ENCODE results near the gene GALNT3. TPM values are rescaled to one million over a fixed set of nuclear protein-coding genes. Genes with fewer than 3 reads are reported as not detected.

Gene GALNT3
- total RNA-seq, 4 donors from 2014 or later = 17.2 to 230 (median 52.7) TPM

DNA sequence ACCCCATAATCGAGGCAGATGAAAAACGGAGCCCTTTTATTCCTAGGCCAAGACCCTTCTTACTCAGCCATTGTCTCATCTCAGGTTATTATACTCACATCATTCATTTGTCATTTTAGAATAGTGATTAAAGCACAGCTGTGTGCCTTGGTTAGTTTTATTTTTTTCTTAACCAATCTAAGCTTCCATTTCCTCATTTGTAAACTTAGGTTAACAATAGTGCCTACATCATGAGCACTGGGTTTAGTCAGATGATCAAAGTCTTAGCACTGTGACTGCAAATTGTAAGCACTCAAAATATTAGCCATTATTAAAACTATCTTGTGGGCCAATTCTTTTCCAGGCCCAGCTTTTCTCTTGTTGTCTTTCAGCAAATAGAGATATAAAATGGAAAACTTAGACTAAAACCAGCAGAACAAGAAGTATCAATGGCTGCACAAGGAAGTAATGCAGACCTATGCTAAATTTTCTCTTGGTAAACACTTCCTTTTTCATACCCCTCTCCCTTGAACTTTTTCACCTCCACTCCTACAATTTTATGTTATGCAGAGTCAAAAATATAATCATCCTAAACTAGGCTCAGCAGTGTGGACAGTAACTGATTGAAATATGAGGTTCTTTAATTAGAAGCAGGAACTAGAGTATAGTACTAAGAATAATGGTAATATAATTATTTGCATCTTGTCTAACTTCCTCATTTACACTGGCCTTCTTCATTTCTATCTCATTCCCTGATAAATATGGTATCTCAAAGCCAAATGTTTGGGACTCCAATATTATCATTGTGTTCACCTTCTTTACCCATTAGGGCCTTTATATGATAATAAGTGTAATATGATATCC is 21.5 kb upstream of the GALNT3 start:
- no peak overlapping the region for H3K27ac ChIP-seq
- in situ Hi-C loops (cut with MboI; ENCODE audit: low pct_ligation_motif_present in 1 of 4, low pct_unique_long_range_greater_than_20kb in 1 of 4, low sequenced_read_pairs in 3 of 4) (no loop called here), intact Hi-C loops (cut with DNase I; ENCODE audit: low total_unique reads) (no loop called here)
- no peaks in the 10 kb centered on the region for H3K36me3 ChIP-seq
- 75 to 85% methylated on average over 2 of the region's 2 CpGs for WGBS, 2 donors (ENCODE audit: low coverage in 1 of 2)
- DNase-seq = no peak
- H3K4me3 ChIP-seq = no peak overlapping the region
- no peaks in the 10 kb centered on the region for H3K4me1 ChIP-seq
- H3K9me3 ChIP-seq = no peaks in the 10 kb centered on the region
- TF ChIP-seq EP300 (IDR thresholded peaks at IDR 0.05; ENCODE audit: low read depth) (no peak), POLR2A (IDR thresholded peaks at IDR 0.05) (no peak), POLR2AphosphoS5 (IDR thresholded peaks at IDR 0.05) (no peak)
- TF ChIP-seq, protein P1, sequence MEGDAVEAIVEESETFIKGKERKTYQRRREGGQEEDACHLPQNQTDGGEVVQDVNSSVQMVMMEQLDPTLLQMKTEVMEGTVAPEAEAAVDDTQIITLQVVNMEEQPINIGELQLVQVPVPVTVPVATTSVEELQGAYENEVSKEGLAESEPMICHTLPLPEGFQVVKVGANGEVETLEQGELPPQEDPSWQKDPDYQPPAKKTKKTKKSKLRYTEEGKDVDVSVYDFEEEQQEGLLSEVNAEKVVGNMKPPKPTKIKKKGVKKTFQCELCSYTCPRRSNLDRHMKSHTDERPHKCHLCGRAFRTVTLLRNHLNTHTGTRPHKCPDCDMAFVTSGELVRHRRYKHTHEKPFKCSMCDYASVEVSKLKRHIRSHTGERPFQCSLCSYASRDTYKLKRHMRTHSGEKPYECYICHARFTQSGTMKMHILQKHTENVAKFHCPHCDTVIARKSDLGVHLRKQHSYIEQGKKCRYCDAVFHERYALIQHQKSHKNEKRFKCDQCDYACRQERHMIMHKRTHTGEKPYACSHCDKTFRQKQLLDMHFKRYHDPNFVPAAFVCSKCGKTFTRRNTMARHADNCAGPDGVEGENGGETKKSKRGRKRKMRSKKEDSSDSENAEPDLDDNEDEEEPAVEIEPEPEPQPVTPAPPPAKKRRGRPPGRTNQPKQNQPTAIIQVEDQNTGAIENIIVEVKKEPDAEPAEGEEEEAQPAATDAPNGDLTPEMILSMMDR (IDR thresholded peaks at IDR 0.05) = no peak
- H3K27me3 ChIP-seq = no peaks in the 10 kb centered on the region

DNA sequence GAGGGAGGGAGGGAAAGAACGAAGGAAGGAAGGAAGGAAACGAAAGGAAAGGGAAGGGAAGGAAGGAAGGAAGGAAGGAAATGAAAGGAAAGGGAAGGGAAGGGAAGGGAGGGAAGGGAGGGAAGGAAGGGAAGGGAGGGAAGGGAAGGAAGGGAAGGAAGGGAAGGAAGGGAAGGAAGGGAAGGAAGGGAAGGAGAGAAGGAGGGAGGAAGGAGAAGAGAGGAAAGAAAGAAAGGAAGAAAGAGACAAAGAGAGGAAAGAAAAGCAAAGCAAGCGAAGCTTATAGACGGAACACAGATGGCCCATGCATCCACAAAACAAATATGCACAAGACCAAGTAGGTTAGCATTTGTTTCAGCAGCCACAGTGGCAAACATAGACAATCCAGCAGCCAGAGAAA is 20.4 kb upstream of the GALNT3 start:
- intact Hi-C loops (cut with DNase I; ENCODE audit: low total_unique reads) (no loop called here), in situ Hi-C loops (cut with MboI; ENCODE audit: low pct_ligation_motif_present in 1 of 4, low pct_unique_long_range_greater_than_20kb in 1 of 4, low sequenced_read_pairs in 3 of 4) (no loop called here)
- H3K4me3 ChIP-seq = no peak overlapping the region
- DNase-seq = no peak
- no peaks in the 10 kb centered on the region for H3K4me1 ChIP-seq
- H3K27ac ChIP-seq = no peak overlapping the region
- H3K9me3 ChIP-seq = no peaks in the 10 kb centered on the region
- H3K27me3 ChIP-seq = no peaks in the 10 kb centered on the region
- no peak for TF ChIP-seq POLR2A (IDR thresholded peaks at IDR 0.05)
- no peak for TF ChIP-seq POLR2AphosphoS5 (IDR thresholded peaks at IDR 0.05)
- TF ChIP-seq, protein P1 (IDR thresholded peaks at IDR 0.05) = no peak
- no peak for TF ChIP-seq EP300 (IDR thresholded peaks at IDR 0.05; ENCODE audit: low read depth)
- 78 to 82% methylated on average over 4 of the region's 4 CpGs for WGBS, 2 donors (ENCODE audit: low coverage in 1 of 2)
- no peaks in the 10 kb centered on the region for H3K36me3 ChIP-seq

DNA sequence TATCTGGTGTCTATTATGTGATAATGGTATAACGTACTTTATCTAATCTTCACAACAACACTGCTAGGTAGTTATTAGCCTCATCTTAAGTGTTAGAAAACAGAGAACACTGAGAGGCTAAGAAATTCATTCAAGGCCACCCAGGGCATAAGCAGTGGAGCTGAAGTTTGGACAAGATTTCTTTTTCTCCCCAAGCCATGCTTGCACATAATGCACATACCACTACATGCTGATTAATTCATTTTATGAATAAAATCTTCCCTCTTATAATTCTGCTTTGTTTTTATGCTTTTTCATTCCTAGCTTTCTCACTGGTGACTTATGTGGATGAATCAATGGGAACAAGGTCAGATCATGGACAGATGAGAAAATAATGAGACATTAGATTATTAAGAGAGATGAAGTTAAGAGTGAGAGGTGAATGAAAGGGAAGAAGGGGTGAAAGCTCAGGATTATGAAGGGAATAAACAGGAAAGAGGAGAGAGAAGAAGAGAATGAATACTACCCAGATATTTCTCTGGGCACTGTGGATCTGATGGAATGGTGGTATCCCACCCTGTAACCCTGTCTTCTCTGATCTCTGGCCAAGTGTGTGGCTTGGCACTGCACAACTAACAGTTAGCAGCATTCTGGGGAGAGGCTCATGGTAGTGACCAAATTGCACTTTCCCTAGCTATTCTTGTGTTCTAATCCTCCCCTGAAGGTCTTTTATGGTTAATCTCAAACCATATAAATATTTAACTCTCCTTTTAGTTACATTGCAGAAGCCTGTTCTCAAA is 17.7 kb upstream of the GALNT3 start:
- 70 to 80% methylated on average over 1 of the region's 1 CpG for WGBS, 2 donors (ENCODE audit: low coverage in 1 of 2)
- DNase-seq = no peak
- intact Hi-C loops (cut with DNase I; ENCODE audit: low total_unique reads) = no loop called here

DNA sequence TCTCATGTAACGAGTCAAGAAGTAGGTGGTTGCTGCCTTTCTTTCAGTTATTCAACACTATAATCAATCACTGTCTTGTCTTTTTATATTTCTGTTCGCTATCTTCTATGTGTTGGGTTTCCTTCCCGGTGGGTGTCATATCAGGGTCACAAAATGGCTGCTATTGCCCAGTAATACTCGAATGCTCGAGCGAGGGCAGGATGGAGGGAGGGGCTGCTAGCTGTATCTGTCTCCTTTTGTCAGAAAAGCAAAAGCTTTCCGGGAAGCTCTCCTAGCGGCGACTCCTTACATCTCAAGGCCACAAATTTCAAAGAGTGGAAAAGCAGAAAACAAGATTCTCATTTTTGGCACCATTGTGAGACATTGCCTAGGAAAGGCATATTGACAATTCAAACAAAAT is 16.4 kb upstream of the GALNT3 start:
- Histone ChIP-seq H3K27ac (no peak overlapping the region), H3K36me3 (no peaks in the 10 kb centered on the region), H3K4me1 (peaks cover 0 to 2% (median 0%) of the 10 kb centered on the region in 4 donors), H3K27me3 (no peaks in the 10 kb centered on the region), H3K9me3 (no peaks in the 10 kb centered on the region), H3K4me3 (no peak overlapping the region)
- no peak for TF ChIP-seq POLR2A (IDR thresholded peaks at IDR 0.05)
- TF ChIP-seq, protein P1 (IDR thresholded peaks at IDR 0.05) = no peak
- TF ChIP-seq EP300 (IDR thresholded peaks at IDR 0.05; ENCODE audit: low read depth) = no peak
- TF ChIP-seq POLR2AphosphoS5 (IDR thresholded peaks at IDR 0.05) = no peak
- DNase-seq = no peak
- WGBS, 2 donors (ENCODE audit: low coverage in 1 of 2) = 92 to 95% methylated on average over 7 to 9 of the region's 9 CpGs
- intact Hi-C loops (cut with DNase I; ENCODE audit: low total_unique reads) = no loop called here
- in situ Hi-C loops (cut with MboI; ENCODE audit: low pct_ligation_motif_present in 1 of 4, low pct_unique_long_range_greater_than_20kb in 1 of 4, low sequenced_read_pairs in 3 of 4) = no loop called here

More for the DNA sequence above, 17.7 kb upstream of the GALNT3 start:
- no peaks in the 10 kb centered on the region for H3K36me3 ChIP-seq
- H3K27me3 ChIP-seq = no peaks in the 10 kb centered on the region
- H3K4me3 ChIP-seq = no peak overlapping the region
- H3K9me3 ChIP-seq = no peaks in the 10 kb centered on the region
- H3K4me1 ChIP-seq = no peaks in the 10 kb centered on the region
- H3K27ac ChIP-seq = no peak overlapping the region
- in situ Hi-C loops (cut with MboI; ENCODE audit: low pct_ligation_motif_present in 1 of 4, low pct_unique_long_range_greater_than_20kb in 1 of 4, low sequenced_read_pairs in 3 of 4) = no loop called here
- TF ChIP-seq POLR2A (IDR thresholded peaks at IDR 0.05) = no peak
- TF ChIP-seq, protein P1 (IDR thresholded peaks at IDR 0.05) = no peak
- TF ChIP-seq EP300 (IDR thresholded peaks at IDR 0.05; ENCODE audit: low read depth) = no peak
- no peak for TF ChIP-seq POLR2AphosphoS5 (IDR thresholded peaks at IDR 0.05)
